ENCODE measurements around the gene SFMBT2.
A peak's percentile ranks its signal among the peaks of the same experiment; 100 is the strongest.

The SFMBT2 gene

GRCh38 chr10:7248148-7248547 is 162.7 kb downstream of the SFMBT2 start:
- no peaks in the 10 kb centered on the region for H3K9me3 ChIP-seq (ENCODE audit: insufficient read depth, low read length)
- no peak overlapping the region for H2AFZ ChIP-seq (ENCODE audit: low read depth, low read length)
- no peak overlapping the region for H3K27ac ChIP-seq (ENCODE audit: low read length)
- no peaks in the 10 kb centered on the region for H3K79me2 ChIP-seq (ENCODE audit: low read length)
- H4K20me1 ChIP-seq (ENCODE audit: insufficient read depth, low read length), result peaks cover 15% of the 10 kb centered on the region
- H3K27me3 ChIP-seq (ENCODE audit: low read depth, low read length), result no peaks in the 10 kb centered on the region
- TF ChIP-seq EZH2phosphoT487 (IDR thresholded peaks at IDR 0.05; ENCODE audit: low read depth), result no peak
- no peak overlapping the region for H3K4me3 ChIP-seq (ENCODE audit: low read length)
- no peak overlapping the region for H3K4me2 ChIP-seq (ENCODE audit: low read length)
- H3K36me3 ChIP-seq (replicated peaks; ENCODE audit: low read depth, low read length), result peaks cover 5% of the 10 kb centered on the region
- H3K4me1 ChIP-seq (ENCODE audit: low read length), result peaks cover 16% of the 10 kb centered on the region
- H3K9ac ChIP-seq (ENCODE audit: low read length), result no peak overlapping the region

GRCh38 chr10:7245505-7245904 is 165.3 kb downstream of the SFMBT2 start:
- peaks cover 16% of the 10 kb centered on the region for H3K4me1 ChIP-seq (ENCODE audit: low read length)
- no peak overlapping the region for H3K4me2 ChIP-seq (ENCODE audit: low read length)
- H3K36me3 ChIP-seq (replicated peaks; ENCODE audit: low read depth, low read length), result peaks cover 21% of the 10 kb centered on the region
- TF ChIP-seq CTCF (IDR thresholded peaks at IDR 0.05; ENCODE audit: low read depth, low read length) (no peak), EZH2phosphoT487 (IDR thresholded peaks at IDR 0.05; ENCODE audit: low read depth) (no peak)
- H3K4me3 ChIP-seq (ENCODE audit: low read length), result no peak overlapping the region
- no peak overlapping the region for H3K9ac ChIP-seq (ENCODE audit: low read length)
- H2AFZ ChIP-seq (ENCODE audit: low read depth, low read length), result no peak overlapping the region
- H3K27me3 ChIP-seq (ENCODE audit: low read depth, low read length), result no peaks in the 10 kb centered on the region
- no peak overlapping the region for H3K27ac ChIP-seq (ENCODE audit: low read length)
- no peaks in the 10 kb centered on the region for H3K79me2 ChIP-seq (ENCODE audit: low read length)
- peaks cover 15% of the 10 kb centered on the region for H4K20me1 ChIP-seq (ENCODE audit: insufficient read depth, low read length)
- H3K9me3 ChIP-seq (ENCODE audit: insufficient read depth, low read length), result no peaks in the 10 kb centered on the region

GRCh38 chr10:7243873-7244272 is 167.0 kb downstream of the SFMBT2 start:
- H3K4me3 ChIP-seq (ENCODE audit: low read length), result peak overlapping the region; percentile 11; the same call in 1 of the 2 replicates
- peak overlapping the region; percentile 50 for H3K4me2 ChIP-seq (ENCODE audit: low read length)
- H2AFZ ChIP-seq (ENCODE audit: low read depth, low read length), result no peak overlapping the region
- H3K27me3 ChIP-seq (ENCODE audit: low read depth, low read length), result no peaks in the 10 kb centered on the region
- H3K27ac ChIP-seq (ENCODE audit: low read length), result no peak overlapping the region
- H4K20me1 ChIP-seq (ENCODE audit: insufficient read depth, low read length), result peaks cover 19% of the 10 kb centered on the region
- TF ChIP-seq CTCF (IDR thresholded peaks at IDR 0.05; ENCODE audit: low read depth, low read length) (no peak), EZH2phosphoT487 (IDR thresholded peaks at IDR 0.05; ENCODE audit: low read depth) (no peak)
- H3K36me3 ChIP-seq (replicated peaks; ENCODE audit: low read depth, low read length), result peaks cover 21% of the 10 kb centered on the region
- no peak overlapping the region for H3K9ac ChIP-seq (ENCODE audit: low read length)
- no peaks in the 10 kb centered on the region for H3K9me3 ChIP-seq (ENCODE audit: insufficient read depth, low read length)
- H3K79me2 ChIP-seq (ENCODE audit: low read length), result no peaks in the 10 kb centered on the region
- peaks cover 27% of the 10 kb centered on the region for H3K4me1 ChIP-seq (ENCODE audit: low read length)

GRCh38 chr10:7243139-7243538 is 167.7 kb downstream of the SFMBT2 start:
- no peak overlapping the region for H2AFZ ChIP-seq (ENCODE audit: low read depth, low read length)
- no peak overlapping the region for H3K27ac ChIP-seq (ENCODE audit: low read length)
- H3K4me2 ChIP-seq (ENCODE audit: low read length), result 0 out of 2 replicates have a peak overlapping the region, but pooled peaks have one; percentile 50
- TF ChIP-seq EZH2phosphoT487 (IDR thresholded peaks at IDR 0.05; ENCODE audit: low read depth) (no peak), CTCF (IDR thresholded peaks at IDR 0.05; ENCODE audit: low read depth, low read length) (no peak)
- no peak overlapping the region for H3K9ac ChIP-seq (ENCODE audit: low read length)
- no peaks in the 10 kb centered on the region for H3K27me3 ChIP-seq (ENCODE audit: low read depth, low read length)
- peaks cover 22% of the 10 kb centered on the region for H4K20me1 ChIP-seq (ENCODE audit: insufficient read depth, low read length)
- H3K79me2 ChIP-seq (ENCODE audit: low read length), result no peaks in the 10 kb centered on the region
- peaks cover 21% of the 10 kb centered on the region for H3K36me3 ChIP-seq (replicated peaks; ENCODE audit: low read depth, low read length)
- no peaks in the 10 kb centered on the region for H3K9me3 ChIP-seq (ENCODE audit: insufficient read depth, low read length)
- H3K4me1 ChIP-seq (ENCODE audit: low read length), result peaks cover 27% of the 10 kb centered on the region
- H3K4me3 ChIP-seq (ENCODE audit: low read length), result no peak overlapping the region
